B cell (primary cell): ENCODE measurements around the gene PLG. TPM values are rescaled to one million over a fixed set of nuclear protein-coding genes. Genes with fewer than 3 reads are reported as not detected.

ENCODE experiments used
- ATAC-seq: fragments of 200-7000 bp; cut with Tn5 transposase; one replicate; pipeline ENCODE4 v1.10.0; 2021; ENCODE audit warnings: low read depth, mild to moderate bottlenecking, moderate number of reproducible peaks, moderate library complexity
- CTCF ChIA-PET: fragments of 350-600 bp; sonication (Branson Sonifier 250); formaldehyde crosslinking; loops from one replicate; lab custom pipeline; 2021; ENCODE audit warnings: antibody characterized with exemption, inconsistent platforms; lab: Charles Lee
- POLR2A ChIA-PET: fragments of 350-600 bp; sonication (Branson Sonifier 250); formaldehyde crosslinking; loops from one replicate; lab custom pipeline; 2021; ENCODE audit warnings: antibody characterized with exemption; lab: Charles Lee
- DNase-seq: peaks from one replicate; pipeline ENCODE4 v3.0.0; 2013
- H2AFZ ChIP-seq: 2 replicates; pipeline ENCODE4 v1.6.1; 2012; ENCODE audit warnings: mild to moderate bottlenecking, low read depth, low read length; ENCODE audit not compliant: insufficient read depth, poor library complexity, severe bottlenecking
- H3K27ac ChIP-seq, 2 donors: 1 replicate in 1 of 2; 2 replicates in 1 of 2; pipeline ENCODE4 v1.5.1; 2012 to 2013; ENCODE audit warnings: low read length in 2 of 2, mild to moderate bottlenecking in 2 of 2, moderate library complexity in 1 of 2
- H3K27me3 ChIP-seq, 4 experiments: fragments of 200-600 bp in 1 of 4; sonication (generic) in 1 of 4; replicated peaks in 1 of 4; 1 replicate in 2 of 4; 2 replicates in 2 of 4; pipeline versions ENCODE4 v1.6.1 to v1.7.0; 2013 to 2016; ENCODE audit warnings: low read length in 3 of 4, mild to moderate bottlenecking in 2 of 4, mixed read lengths in 1 of 4, moderate library complexity in 1 of 4; ENCODE audit not compliant: insufficient read depth in 4 of 4, control insufficient read depth in 3 of 4; ENCODE audit errors: control extremely low read depth in 1 of 4
- H3K36me3 ChIP-seq, 2 experiments: replicated peaks in 1 of 2; 1 replicate in 1 of 2; 2 replicates in 1 of 2; pipeline versions ENCODE4 v1.6.1 to v1.7.1; 2013; ENCODE audit warnings: low read length in 1 of 2; ENCODE audit not compliant: insufficient read depth in 2 of 2, control insufficient read depth in 1 of 2; ENCODE audit errors: control extremely low read depth in 1 of 2, extremely low read depth in 1 of 2
- H3K4me1 ChIP-seq, 2 donors: fragments of 200-600 bp in 1 of 2; sonication (generic) in 1 of 2; 1 replicate in 1 of 2; 2 replicates in 1 of 2; pipeline versions ENCODE4 v1.5.1 to v1.6.1; 2013 to 2017; ENCODE audit warnings: low read length in 2 of 2; ENCODE audit not compliant: control insufficient read depth in 2 of 2, insufficient read depth in 2 of 2
- H3K4me2 ChIP-seq: replicated peaks from 2 replicates; pipeline ENCODE3; 2012; ENCODE audit warnings: mild to moderate bottlenecking, low read depth, low read length; ENCODE audit not compliant: poor library complexity, severe bottlenecking
- H3K4me3 ChIP-seq, 5 experiments: fragments of 200-600 bp in 1 of 5; sonication (generic) in 1 of 5; 1 replicate in 3 of 5; 2 replicates in 2 of 5; pipeline versions ENCODE4 v1.5.1 to v1.7.0; 2011 to 2016; ENCODE audit warnings: low read length in 4 of 5, mild to moderate bottlenecking in 4 of 5, low read depth in 2 of 5, control low read depth in 1 of 5, moderate library complexity in 1 of 5; ENCODE audit not compliant: insufficient read depth in 1 of 5; ENCODE audit errors: control extremely low read depth in 1 of 5, extremely low read depth in 1 of 5
- H3K79me2 ChIP-seq: fragments of 200-600 bp; sonication (generic); one replicate; pipeline ENCODE4 v1.6.0; 2016; ENCODE audit warnings: low read length; ENCODE audit not compliant: control insufficient read depth, insufficient read depth
- H3K9ac ChIP-seq: fragments of 200-600 bp; sonication (generic); 2 replicates; pipeline ENCODE4 v1.6.1; 2017; ENCODE audit warnings: mild to moderate bottlenecking, low read length, moderate library complexity
- H3K9me3 ChIP-seq, 3 donors: one replicate each; pipeline versions ENCODE4 v1.6.1 to v1.7.1; 2013; ENCODE audit warnings: low read length in 2 of 3; ENCODE audit not compliant: control insufficient read depth in 2 of 3, insufficient read depth in 1 of 3; ENCODE audit errors: control extremely low read depth in 1 of 3
- H4K20me1 ChIP-seq: 2 replicates; pipeline ENCODE4 v1.6.0; 2012; ENCODE audit warnings: mild to moderate bottlenecking, low read length; ENCODE audit not compliant: insufficient read depth, control insufficient read depth, poor library complexity, severe bottlenecking
- H3K27ac Mint-ChIP-seq: one replicate; pipeline ENCODE4 v1.8.0; 2021; ENCODE audit warnings: mixed read lengths
- H3K27me3 Mint-ChIP-seq: one replicate; pipeline ENCODE4 v1.8.0; 2021; ENCODE audit warnings: mixed read lengths
- H3K4me1 Mint-ChIP-seq: one replicate; pipeline ENCODE4 v1.8.0; 2021; ENCODE audit warnings: mixed read lengths
- H3K4me3 Mint-ChIP-seq: one replicate; pipeline ENCODE4 v1.8.0; 2021; ENCODE audit warnings: mixed read lengths
- H3K9me3 Mint-ChIP-seq: one replicate; pipeline ENCODE4 v1.8.0; 2022; ENCODE audit warnings: mixed read lengths; ENCODE audit not compliant: insufficient read depth
- CTCF ChIP-seq: fragments of 200-600 bp; IDR thresholded peaks from one replicate; pipeline ENCODE4 v1.8.0; 2022; ENCODE audit warnings: antibody characterized with exemption, mild to moderate bottlenecking
- EZH2 ChIP-seq: IDR thresholded peaks from 2 replicates; pipeline ENCODE4 v1.6.1; 2012; ENCODE audit warnings: borderline replicate concordance, low read depth, mild to moderate bottlenecking, moderate library complexity, low read length; ENCODE audit not compliant: insufficient read depth, poor library complexity, severe bottlenecking
- WGBS: methylation state at CpG from one replicate; pipeline ENCODE4 v1.1.5; 2013; ENCODE audit warnings: missing lambda C conversion rate; ENCODE audit not compliant: insufficient coverage; 5-methylcytosine and 5-hydroxymethylcytosine counted together
- intact Hi-C: fragments of 100-400 bp; cut with micrococcal nuclease; formaldehyde crosslinking; loops from one replicate; pipeline ENCODE4 v1.10.0; 2022
- polyA plus RNA-seq: library from polyadenylated mRNA; depleted of rRNA; stranded (reverse); fragments of >200 nt; gene quantifications from 2 replicates; pipeline ENCODE4 v1.2.3, GENCODE V29; 2012
- total RNA-seq, 2 donors: library from RNA; stranded (reverse); fragments of 120-200 nt in 1 of 2; gene quantifications; 1 replicate in 1 of 2; 2 replicates in 1 of 2; pipeline versions ENCODE4 v1.2.3 to v1.2.4, GENCODE V29; 2013 to 2022

Gene PLG
- total and polyA plus RNA-seq, 2 donors (not counting 1 experiment from before 2014, with no cell fraction given): 0.32 TPM; not detected in 1

- Mint-ChIP-seq H3K9me3 (no peaks in the 10 kb centered on the region), H3K4me3 (no peak overlapping the region), H3K27ac (no peak overlapping the region), H3K27me3 (peaks cover 3% of the 10 kb centered on the region), H3K4me1 (no peaks in the 10 kb centered on the region)
- no peak overlapping the region for H3K27ac ChIP-seq
- H3K9me3 ChIP-seq: no peaks in the 10 kb centered on the region
- H3K27me3 ChIP-seq: no peaks in the 10 kb centered on the region
- H3K4me2 ChIP-seq: no peak overlapping the region
- intact Hi-C loops: no loop called here
- no peak for DNase-seq
- TF ChIP-seq CTCF (no peak), EZH2 (no peak)
- H4K20me1 ChIP-seq: no peaks in the 10 kb centered on the region
- CTCF ChIA-PET: no interaction called here
- H3K4me3 ChIP-seq: no peak overlapping the region
- H3K79me2 ChIP-seq: no peaks in the 10 kb centered on the region
- H3K36me3 ChIP-seq: no peaks in the 10 kb centered on the region
- H3K9ac ChIP-seq: no peak overlapping the region
- POLR2A ChIA-PET: no interaction called here
- H3K4me1 ChIP-seq: no peaks in the 10 kb centered on the region
- no peak overlapping the region for H2AFZ ChIP-seq
- WGBS: 93% methylated on average over 5 of the region's 5 CpGs
- no peak for ATAC-seq
Observed at GRCh38 chr6:160714731-160715316, 12.8 kb downstream of the PLG start.

- intact Hi-C loops: loop anchor here (5.0 kb wide), 1 partner anchor 261 kb away; the partner anchor contains the start of gene MAP3K4
- Histone ChIP-seq H2AFZ (no peak overlapping the region), H3K36me3 (no peaks in the 10 kb centered on the region), H3K9ac (no peak overlapping the region), H3K27ac (no peak overlapping the region), H4K20me1 (no peaks in the 10 kb centered on the region), H3K27me3 (peaks cover 0 to 9% (median 3%) of the 10 kb centered on the region in 4 experiments), H3K4me1 (no peaks in the 10 kb centered on the region), H3K4me3 (no peak overlapping the region), H3K9me3 (no peaks in the 10 kb centered on the region), H3K4me2 (no peak overlapping the region), H3K79me2 (no peaks in the 10 kb centered on the region)
- ChIA-PET CTCF (no interaction called here), POLR2A (no interaction called here)
- ATAC-seq: no peak
- Mint-ChIP-seq H3K4me1 (no peaks in the 10 kb centered on the region), H3K27ac (no peak overlapping the region), H3K27me3 (peaks cover 41% of the 10 kb centered on the region), H3K4me3 (no peak overlapping the region), H3K9me3 (no peaks in the 10 kb centered on the region)
- 62% methylated on average over 6 of the region's 6 CpGs for WGBS
- no peak for DNase-seq
- TF ChIP-seq CTCF: peak; percentile 45
- TF ChIP-seq EZH2: no peak
Observed at GRCh38 chr6:160730911-160731310, 28.9 kb downstream of the PLG start.
